A549 (cell line): ENCODE data around the gene KPNA5. TPM values are rescaled to one million over a fixed set of nuclear protein-coding genes. Genes with fewer than 3 reads are reported as not detected.
"Not testable (repeated sequence)": the region's sequence is repeated elsewhere in the genome, so short reads cannot be mapped to it uniquely, and the experiment has no call there.

Experiments
- ATAC-seq, 2 experiments: fragments of 200-7000 bp in 1 of 2; fragments of >200 bp in 1 of 2; cut with Nextera tagmentation in 1 of 2; cut with Tn5 transposase in 1 of 2; 3 replicates each; pipeline versions ENCODE4 v1.8.0 to v1.9.1; 2018 to 2020; ENCODE audit warnings: mild to moderate bottlenecking in 1 of 2, moderate library complexity in 1 of 2
- CTCF ChIA-PET: fragments of 300-600 bp; sonication (Branson Sonifier 250); formaldehyde crosslinking; extraction: SDS; loops from one replicate; lab custom pipeline; 2021; ENCODE audit warnings: antibody characterized with exemption, inconsistent platforms; lab: Yijun Ruan, JAX
- POLR2A ChIA-PET: fragments of 350-600 bp; formaldehyde crosslinking; extraction: SDS; loops from one replicate; lab custom pipeline; 2021; ENCODE audit warnings: antibody characterized with exemption, inconsistent platforms; lab: Yijun Ruan, JAX
- DNase-seq, 2 experiments: peaks; one replicate each; pipeline versions ENCODE4 v3.0.0 to v3.0.0-alpha.2; 2011 to 2016; ENCODE audit warnings: low read depth in 1 of 2, low spot score in 1 of 2
- FAIRE-seq: peaks from 2 replicates; lab custom pipeline; 2011; peaks lifted over from hg19 to GRCh38; lab: Jason Lieb, UNC
- H3K27ac ChIP-seq, 2 experiments: fragments of >200 bp; sonication (Bioruptor Twin); formaldehyde crosslinking; 3 replicates each; pipeline ENCODE4 v1.5.1; 2016 to 2017
- H3K4me1 ChIP-seq: fragments of >200 bp; sonication (Bioruptor Twin); formaldehyde crosslinking; 3 replicates; pipeline ENCODE4 v1.6.1; 2016
- H3K4me2 ChIP-seq: fragments of >200 bp; sonication (Bioruptor Twin); formaldehyde crosslinking; 3 replicates; pipeline ENCODE4 v1.6.1; 2016
- H3K4me3 ChIP-seq: fragments of >200 bp; sonication (Bioruptor Twin); formaldehyde crosslinking; 3 replicates; pipeline ENCODE4 v1.5.1; 2016
- H3K9me3 ChIP-seq: fragments of >200 bp; sonication (Bioruptor Twin); formaldehyde crosslinking; 3 replicates; pipeline ENCODE4 v1.6.1; 2016
- CBX2 ChIP-seq: fragments of 200-600 bp; sonication (generic); IDR thresholded peaks from 2 replicates; pipeline ENCODE4 v1.6.1; 2016; ENCODE audit warnings: low read depth, mild to moderate bottlenecking, borderline replicate concordance
- ESRRA ChIP-seq: fragments of 150-350 bp; IDR thresholded peaks from 2 replicates; pipeline ENCODE4 v1.6.1; 2014; ENCODE audit warnings: mild to moderate bottlenecking, low read length, borderline replicate concordance
- FOSL2 ChIP-seq, 2 experiments: fragments of 450-650 bp in 1 of 2; fragments of >200 bp in 1 of 2; sonication (Bioruptor Twin) in 1 of 2; formaldehyde crosslinking; IDR thresholded peaks; 2 replicates each; pipeline versions ENCODE4 v1.5.0 to v1.6.1; 2016 to 2020; ENCODE audit warnings: mild to moderate bottlenecking in 1 of 2, moderate library complexity in 1 of 2
- GATA3 ChIP-seq: IDR thresholded peaks from 2 replicates; pipeline ENCODE4 v1.6.1; 2012; ENCODE audit warnings: borderline replicate concordance
- HDAC2 ChIP-seq: fragments of 200-600 bp; sonication (generic); IDR thresholded peaks from 2 replicates; pipeline ENCODE4 v1.6.1; 2016
- HOXB13 ChIP-seq: fragments of 250-450 bp; sonication (Bioruptor Pico); IDR thresholded peaks from 2 replicates; pipeline ENCODE4 v1.5.0; 2020; ENCODE audit warnings: low read depth, mild to moderate bottlenecking, moderate library complexity
- JUN ChIP-seq, 2 experiments: fragments of >200 bp; sonication (Bioruptor Twin); formaldehyde crosslinking; IDR thresholded peaks; 2 replicates in 1 of 2; 3 replicates in 1 of 2; pipeline ENCODE4 v1.6.1; 2016 to 2017
- KDM1A ChIP-seq: fragments of 200-600 bp; sonication (generic); IDR thresholded peaks from 2 replicates; pipeline ENCODE4 v1.6.1; 2016; ENCODE audit warnings: low read depth, mild to moderate bottlenecking
- NFE2L2 ChIP-seq: fragments of 150-350 bp; conservative IDR thresholded peaks from 2 replicates; pipeline ENCODE4 v1.6.1; 2014; ENCODE audit warnings: low read length
- NPAS2 ChIP-seq: fragments of 250-450 bp; sonication (Bioruptor Pico); IDR thresholded peaks from 2 replicates; pipeline ENCODE4 v1.8.0; 2022; ENCODE audit warnings: mild to moderate bottlenecking, moderate library complexity, borderline replicate concordance
- POLR2AphosphoS2 ChIP-seq: conservative IDR thresholded peaks from 2 replicates; pipeline ENCODE4 v1.6.1; 2012; ENCODE audit warnings: low read length, improper control_type of control experiment, inconsistent platforms
- RAD21 ChIP-seq, 2 experiments: fragments of >200 bp in 1 of 2; sonication (Bioruptor Twin) in 1 of 2; formaldehyde crosslinking in 1 of 2; IDR thresholded peaks in 1 of 2; conservative IDR thresholded peaks in 1 of 2; 2 replicates in 1 of 2; 3 replicates in 1 of 2; pipeline ENCODE4 v1.6.1; 2012 to 2018; ENCODE audit warnings: inconsistent platforms in 1 of 2
- RFX5 ChIP-seq: fragments of 450-650 bp; IDR thresholded peaks from 2 replicates; pipeline ENCODE4 v1.7.1; 2014; ENCODE audit warnings: antibody characterized with exemption, mild to moderate bottlenecking, moderate library complexity
- SMC3 ChIP-seq: fragments of >200 bp; sonication (Bioruptor Twin); formaldehyde crosslinking; IDR thresholded peaks from 3 replicates; pipeline ENCODE4 v1.6.1; 2018; ENCODE audit warnings: inconsistent platforms
- SREBF2 ChIP-seq: fragments of 450-650 bp; IDR thresholded peaks from 2 replicates; pipeline ENCODE4 v1.6.1; 2014; ENCODE audit warnings: mild to moderate bottlenecking, moderate library complexity
- TFCP2L1 ChIP-seq: fragments of 250-450 bp; sonication (Bioruptor Pico); IDR thresholded peaks from 2 replicates; pipeline ENCODE4 v1.5.0; 2021; ENCODE audit warnings: mild to moderate bottlenecking
- TP53 ChIP-seq: fragments of 250-450 bp; sonication (Bioruptor Pico); IDR thresholded peaks from 2 replicates; pipeline ENCODE4 v1.5.0; 2021; ENCODE audit warnings: mild to moderate bottlenecking, moderate library complexity
- ZC3H11A ChIP-seq: fragments of 450-650 bp; IDR thresholded peaks from 2 replicates; pipeline ENCODE4 v1.6.1; 2014; ENCODE audit warnings: antibody characterized with exemption, mild to moderate bottlenecking
- WGBS: methylation state at CpG from one replicate; pipeline ENCODE4 v1.1.6; 2017; ENCODE audit errors: missing lambda C conversion rate; 5-methylcytosine and 5-hydroxymethylcytosine counted together
- polyA plus RNA-seq, 4 experiments: library from polyadenylated mRNA; depleted of rRNA in 3 of 4; stranded (reverse); fragments of >200 nt; fragmentation: RNase III in 1 of 4; extraction: RNeasy Plus Mini Kit Qiagen cat#74134 plus additional on column Dnase treatment in 1 of 4; gene quantifications; 2 replicates in 3 of 4; 3 replicates in 1 of 4; pipeline ENCODE4 v1.2.3, GENCODE V29; 2011 to 2017
- TF ChIP-seq, protein P1 (sequence below): fragments of >200 bp; sonication (Bioruptor Twin); formaldehyde crosslinking; IDR thresholded peaks from 3 replicates; pipeline ENCODE4 v1.6.1; 2016
- TF ChIP-seq, protein P2 (sequence below): fragments of >200 bp; sonication (Bioruptor Twin); formaldehyde crosslinking; IDR thresholded peaks from 3 replicates; pipeline ENCODE4 v1.5.1; 2016
- TF ChIP-seq, protein P3 (sequence below): fragments of 150-350 bp; IDR thresholded peaks from 2 replicates; pipeline ENCODE4 v1.6.1; 2014; ENCODE audit warnings: low read depth, mild to moderate bottlenecking, low read length
- TF ChIP-seq, protein P4 (sequence below): IDR thresholded peaks from 2 replicates; pipeline ENCODE4 v1.6.1; 2012; ENCODE audit warnings: low read depth, borderline replicate concordance
- TF ChIP-seq, protein P5 (sequence below): fragments of 450-650 bp; IDR thresholded peaks from 2 replicates; pipeline ENCODE4 v1.6.1; 2014; ENCODE audit warnings: antibody characterized with exemption
- TF ChIP-seq, protein P6 (sequence below): IDR thresholded peaks from 2 replicates; pipeline ENCODE4 v1.6.1; 2012

The KPNA5 gene
- polyA plus RNA-seq, 2 of the 4 experiments (the other 2 are of a cell fraction), result 2.2 to 4.5 TPM

DNA sequence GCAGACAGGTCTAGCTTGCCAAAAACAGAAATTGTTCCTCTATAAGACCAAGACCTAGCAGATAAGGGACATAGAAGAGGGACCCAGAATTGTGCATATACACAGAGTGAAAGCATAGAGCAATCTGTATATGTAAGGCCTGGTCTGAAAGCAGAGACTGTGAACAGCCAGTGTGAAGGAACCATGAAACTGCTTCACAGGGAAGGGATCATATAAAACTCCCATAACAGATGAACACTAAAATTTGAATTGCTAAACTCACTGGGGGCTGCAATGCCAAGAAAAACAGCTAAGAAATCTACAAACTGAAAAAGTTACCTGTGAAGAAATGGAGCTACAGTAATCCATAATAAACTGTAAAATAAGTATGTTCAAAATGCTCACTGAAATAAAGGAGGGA, 19.4 kb upstream of the KPNA5 start (continued):
- TF ChIP-seq HOXB13 (CRISPR knock-in tag) (no peak), GATA3 (no peak), ZC3H11A (no peak)

DNA sequence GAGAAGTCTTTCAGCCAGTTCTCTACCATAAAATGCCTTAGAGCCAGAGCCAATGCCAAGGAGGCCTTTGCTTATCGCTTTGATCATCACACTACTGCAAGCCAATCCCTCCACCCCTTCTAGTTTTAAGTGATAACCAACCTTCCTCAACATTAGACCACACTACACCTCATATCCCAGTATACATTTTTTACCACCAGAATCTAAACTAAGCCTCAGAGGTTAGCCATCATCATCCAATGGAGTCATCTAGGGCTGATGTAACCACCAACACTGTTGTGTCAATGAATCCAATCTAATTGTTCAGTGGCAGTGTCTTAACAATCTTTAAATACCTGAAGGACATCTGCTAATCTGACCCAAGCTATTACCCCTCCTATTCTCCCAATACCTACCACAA, 18.8 kb upstream of the KPNA5 start:
- 100% methylated on average over 1 of the region's 1 CpG for WGBS
- POLR2A ChIA-PET, result no interaction called here
- TF ChIP-seq SMC3, result no peak
- TF ChIP-seq, protein P1, sequence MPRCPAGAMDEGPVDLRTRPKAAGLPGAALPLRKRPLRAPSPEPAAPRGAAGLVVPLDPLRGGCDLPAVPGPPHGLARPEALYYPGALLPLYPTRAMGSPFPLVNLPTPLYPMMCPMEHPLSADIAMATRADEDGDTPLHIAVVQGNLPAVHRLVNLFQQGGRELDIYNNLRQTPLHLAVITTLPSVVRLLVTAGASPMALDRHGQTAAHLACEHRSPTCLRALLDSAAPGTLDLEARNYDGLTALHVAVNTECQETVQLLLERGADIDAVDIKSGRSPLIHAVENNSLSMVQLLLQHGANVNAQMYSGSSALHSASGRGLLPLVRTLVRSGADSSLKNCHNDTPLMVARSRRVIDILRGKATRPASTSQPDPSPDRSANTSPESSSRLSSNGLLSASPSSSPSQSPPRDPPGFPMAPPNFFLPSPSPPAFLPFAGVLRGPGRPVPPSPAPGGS, result no peak
- TF ChIP-seq, all 56 proteins: peak for 0
- DNase-seq (no peak), ATAC-seq (no peak), FAIRE-seq (no peak)
- Histone ChIP-seq H3K27ac (no peak overlapping the region), H3K4me3 (no peak overlapping the region), H3K9me3 (no peaks in the 10 kb centered on the region), H3K4me1 (peaks cover 21% of the 10 kb centered on the region), H3K4me2 (no peak overlapping the region)
- CTCF ChIA-PET, result no interaction called here

DNA sequence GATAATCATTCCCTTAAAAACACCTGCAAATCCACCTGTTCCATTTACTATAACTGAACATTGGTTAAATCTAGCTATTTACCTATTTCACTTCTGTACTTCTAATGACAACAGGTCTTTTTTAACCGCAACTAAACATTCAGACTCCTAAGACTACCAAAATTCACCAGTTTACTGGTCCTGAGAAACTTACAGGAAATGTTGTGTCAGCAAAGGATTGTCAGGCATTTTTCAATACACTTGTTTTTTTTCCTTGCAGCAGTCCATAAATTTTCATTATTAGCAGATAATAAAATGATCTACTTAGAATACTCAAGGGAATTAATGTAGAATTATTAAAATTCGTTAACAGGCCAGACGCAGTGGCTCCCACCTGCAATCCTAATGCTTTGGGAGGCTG, 17.7 kb upstream of the KPNA5 start:
- no peak overlapping the region for H3K27ac ChIP-seq
- no peak for FAIRE-seq
- DNase-seq, result no peak
- ChIA-PET POLR2A (no interaction called here), CTCF (no interaction called here)
- no peak for ATAC-seq
- H3K4me1 ChIP-seq, result peaks cover 22% of the 10 kb centered on the region
- H3K4me3 ChIP-seq, result no peak overlapping the region
- 94% methylated on average over 3 of the region's 3 CpGs for WGBS
- no peak for TF ChIP-seq KDM1A
- TF ChIP-seq SREBF2, result no peak
- TF ChIP-seq TFCP2L1 (CRISPR knock-in tag), result no peak
- no peak for TF ChIP-seq NFE2L2
- no peak for TF ChIP-seq RAD21 (conservative IDR thresholded peaks at IDR 0.05 in 1 of 2, IDR thresholded peaks at IDR 0.05 in 1 of 2)
- TF ChIP-seq TP53 (CRISPR knock-in tag), result no peak
- TF ChIP-seq, protein P2, sequence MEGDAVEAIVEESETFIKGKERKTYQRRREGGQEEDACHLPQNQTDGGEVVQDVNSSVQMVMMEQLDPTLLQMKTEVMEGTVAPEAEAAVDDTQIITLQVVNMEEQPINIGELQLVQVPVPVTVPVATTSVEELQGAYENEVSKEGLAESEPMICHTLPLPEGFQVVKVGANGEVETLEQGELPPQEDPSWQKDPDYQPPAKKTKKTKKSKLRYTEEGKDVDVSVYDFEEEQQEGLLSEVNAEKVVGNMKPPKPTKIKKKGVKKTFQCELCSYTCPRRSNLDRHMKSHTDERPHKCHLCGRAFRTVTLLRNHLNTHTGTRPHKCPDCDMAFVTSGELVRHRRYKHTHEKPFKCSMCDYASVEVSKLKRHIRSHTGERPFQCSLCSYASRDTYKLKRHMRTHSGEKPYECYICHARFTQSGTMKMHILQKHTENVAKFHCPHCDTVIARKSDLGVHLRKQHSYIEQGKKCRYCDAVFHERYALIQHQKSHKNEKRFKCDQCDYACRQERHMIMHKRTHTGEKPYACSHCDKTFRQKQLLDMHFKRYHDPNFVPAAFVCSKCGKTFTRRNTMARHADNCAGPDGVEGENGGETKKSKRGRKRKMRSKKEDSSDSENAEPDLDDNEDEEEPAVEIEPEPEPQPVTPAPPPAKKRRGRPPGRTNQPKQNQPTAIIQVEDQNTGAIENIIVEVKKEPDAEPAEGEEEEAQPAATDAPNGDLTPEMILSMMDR, result no peak
- TF ChIP-seq SMC3, result no peak
- TF ChIP-seq POLR2AphosphoS2, result no peak
- TF ChIP-seq NPAS2 (CRISPR knock-in tag), result no peak
- no peak for TF ChIP-seq FOSL2 (IDR thresholded peaks at IDR 0.05)
- no peak for TF ChIP-seq FOSL2 (CRISPR knock-in tag; IDR thresholded peaks at IDR 0.05)
- TF ChIP-seq JUN (IDR thresholded peaks at IDR 0.05), result no peak
- TF ChIP-seq, protein P3, sequence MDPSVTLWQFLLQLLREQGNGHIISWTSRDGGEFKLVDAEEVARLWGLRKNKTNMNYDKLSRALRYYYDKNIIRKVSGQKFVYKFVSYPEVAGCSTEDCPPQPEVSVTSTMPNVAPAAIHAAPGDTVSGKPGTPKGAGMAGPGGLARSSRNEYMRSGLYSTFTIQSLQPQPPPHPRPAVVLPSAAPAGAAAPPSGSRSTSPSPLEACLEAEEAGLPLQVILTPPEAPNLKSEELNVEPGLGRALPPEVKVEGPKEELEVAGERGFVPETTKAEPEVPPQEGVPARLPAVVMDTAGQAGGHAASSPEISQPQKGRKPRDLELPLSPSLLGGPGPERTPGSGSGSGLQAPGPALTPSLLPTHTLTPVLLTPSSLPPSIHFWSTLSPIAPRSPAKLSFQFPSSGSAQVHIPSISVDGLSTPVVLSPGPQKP, result no peak
- no peak for TF ChIP-seq HDAC2
- TF ChIP-seq, protein P4, sequence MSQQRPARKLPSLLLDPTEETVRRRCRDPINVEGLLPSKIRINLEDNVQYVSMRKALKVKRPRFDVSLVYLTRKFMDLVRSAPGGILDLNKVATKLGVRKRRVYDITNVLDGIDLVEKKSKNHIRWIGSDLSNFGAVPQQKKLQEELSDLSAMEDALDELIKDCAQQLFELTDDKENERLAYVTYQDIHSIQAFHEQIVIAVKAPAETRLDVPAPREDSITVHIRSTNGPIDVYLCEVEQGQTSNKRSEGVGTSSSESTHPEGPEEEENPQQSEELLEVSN, result no peak
- TF ChIP-seq, protein P5, sequence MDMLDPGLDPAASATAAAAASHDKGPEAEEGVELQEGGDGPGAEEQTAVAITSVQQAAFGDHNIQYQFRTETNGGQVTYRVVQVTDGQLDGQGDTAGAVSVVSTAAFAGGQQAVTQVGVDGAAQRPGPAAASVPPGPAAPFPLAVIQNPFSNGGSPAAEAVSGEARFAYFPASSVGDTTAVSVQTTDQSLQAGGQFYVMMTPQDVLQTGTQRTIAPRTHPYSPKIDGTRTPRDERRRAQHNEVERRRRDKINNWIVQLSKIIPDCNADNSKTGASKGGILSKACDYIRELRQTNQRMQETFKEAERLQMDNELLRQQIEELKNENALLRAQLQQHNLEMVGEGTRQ, result no peak
- TF ChIP-seq RFX5, result no peak
- no peak for TF ChIP-seq ESRRA
- TF ChIP-seq, protein P6, sequence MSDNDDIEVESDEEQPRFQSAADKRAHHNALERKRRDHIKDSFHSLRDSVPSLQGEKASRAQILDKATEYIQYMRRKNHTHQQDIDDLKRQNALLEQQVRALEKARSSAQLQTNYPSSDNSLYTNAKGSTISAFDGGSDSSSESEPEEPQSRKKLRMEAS, result no peak
- TF ChIP-seq CBX2, result no peak
- H3K9me3 ChIP-seq, result no peaks in the 10 kb centered on the region
- H3K4me2 ChIP-seq, result no peak overlapping the region

DNA sequence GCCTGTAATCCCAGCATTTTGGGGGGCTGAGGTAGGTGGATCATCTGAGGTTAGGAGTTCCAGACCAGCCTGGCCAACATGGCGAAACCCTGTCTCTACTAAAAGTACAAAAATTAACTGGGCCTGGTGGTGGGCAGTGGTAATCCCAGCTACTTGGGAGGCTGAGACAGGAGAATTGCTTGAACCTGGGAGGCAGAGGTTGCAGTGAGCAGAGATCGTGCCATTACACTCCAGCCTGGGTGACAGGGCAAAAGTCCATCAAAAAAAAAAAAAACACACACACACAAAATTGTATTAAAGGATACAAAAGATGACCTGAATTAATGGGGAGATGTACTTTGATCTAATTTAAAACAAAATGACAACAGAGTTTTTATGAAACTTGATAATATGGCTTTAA, 16.8 kb upstream of the KPNA5 start:
- H3K27ac ChIP-seq, DNase-seq, H3K9me3 ChIP-seq, H3K4me2 ChIP-seq, ATAC-seq, H3K4me3 ChIP-seq, POLR2A ChIA-PET, FAIRE-seq: not testable (repeated sequence)
- 96% methylated on average over 2 of the region's 2 CpGs for WGBS
- H3K4me1 ChIP-seq, result peaks cover 22% of the 10 kb centered on the region
- CTCF ChIA-PET, result interaction anchor here (1.4 kb wide), 1 partner anchor 19 kb away, joined by 3 read pairs; no protein-coding TSS in a partner anchor
